ENCODE results near the gene GRAMD1A.

GRAMD1A gene

DNA sequence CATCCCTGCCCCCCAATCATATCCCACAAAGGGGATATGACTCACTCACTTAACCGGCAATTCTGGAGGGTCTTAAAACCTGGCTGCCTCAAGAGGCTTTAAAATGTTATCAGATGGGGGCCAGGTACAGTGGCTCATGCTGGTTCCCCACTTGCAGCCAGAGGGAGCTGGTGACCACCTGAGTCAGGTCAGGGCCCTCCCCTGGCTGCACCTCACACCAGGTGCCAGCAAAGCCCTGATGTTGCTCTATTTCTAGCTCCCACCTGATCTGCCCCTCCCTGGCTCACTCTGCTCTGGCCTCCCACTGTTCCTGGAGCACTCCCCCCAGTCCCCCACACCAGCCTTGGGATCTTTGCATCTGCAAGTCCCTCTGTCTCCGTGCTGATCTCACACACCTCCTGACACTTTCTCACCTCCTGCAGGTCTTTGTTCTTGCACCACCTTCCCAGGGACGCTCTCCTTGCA, 55.6 kb downstream of the GRAMD1A start:
- DNase-seq (ENCODE audit: low spot score) = no peak

DNA sequence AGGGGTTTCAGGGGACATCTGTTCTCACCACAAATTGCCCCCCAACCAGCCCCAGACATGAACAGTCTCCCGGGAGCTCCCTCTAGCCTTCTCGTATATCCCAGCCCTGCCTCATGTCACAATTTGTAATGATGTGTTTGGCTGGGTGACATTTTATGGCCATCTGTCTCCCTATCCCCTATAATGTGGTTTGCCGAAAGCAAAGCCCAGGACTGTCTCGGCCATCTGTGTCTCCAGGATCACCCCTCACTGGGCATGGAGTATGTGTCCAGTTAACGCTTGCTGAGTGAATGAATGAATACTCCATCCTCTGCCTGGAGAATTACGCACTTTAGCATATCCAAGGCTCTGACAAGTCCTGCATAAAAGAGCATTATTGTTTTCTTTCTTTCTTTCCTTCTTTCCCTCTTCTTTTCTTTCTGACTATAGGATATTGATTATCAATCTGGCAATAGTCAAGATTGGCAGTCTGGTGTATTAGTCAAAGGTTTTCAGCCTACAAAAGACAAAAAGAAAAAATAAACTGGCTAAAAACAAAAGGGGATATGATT, 56.5 kb downstream of the GRAMD1A start:
- DNase-seq (ENCODE audit: low spot score) = no peak

DNA sequence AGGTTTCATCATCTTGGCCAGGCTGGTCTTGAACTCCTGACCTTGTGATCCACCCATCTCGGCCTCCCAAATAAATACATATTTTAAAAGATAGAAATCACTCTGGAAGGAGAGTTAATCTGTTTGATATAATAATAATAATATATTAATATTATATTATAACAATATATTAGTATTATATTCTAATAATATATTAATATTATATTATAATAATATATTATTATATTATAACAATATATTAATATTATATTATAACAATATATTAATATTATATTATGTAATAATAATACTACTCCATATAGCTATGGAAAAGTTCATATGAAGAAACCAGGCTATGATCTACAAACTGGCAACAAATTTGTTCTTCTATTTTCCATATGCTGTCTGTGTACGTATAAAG, 58.2 kb downstream of the GRAMD1A start:
- no peak for DNase-seq (ENCODE audit: low spot score)

DNA sequence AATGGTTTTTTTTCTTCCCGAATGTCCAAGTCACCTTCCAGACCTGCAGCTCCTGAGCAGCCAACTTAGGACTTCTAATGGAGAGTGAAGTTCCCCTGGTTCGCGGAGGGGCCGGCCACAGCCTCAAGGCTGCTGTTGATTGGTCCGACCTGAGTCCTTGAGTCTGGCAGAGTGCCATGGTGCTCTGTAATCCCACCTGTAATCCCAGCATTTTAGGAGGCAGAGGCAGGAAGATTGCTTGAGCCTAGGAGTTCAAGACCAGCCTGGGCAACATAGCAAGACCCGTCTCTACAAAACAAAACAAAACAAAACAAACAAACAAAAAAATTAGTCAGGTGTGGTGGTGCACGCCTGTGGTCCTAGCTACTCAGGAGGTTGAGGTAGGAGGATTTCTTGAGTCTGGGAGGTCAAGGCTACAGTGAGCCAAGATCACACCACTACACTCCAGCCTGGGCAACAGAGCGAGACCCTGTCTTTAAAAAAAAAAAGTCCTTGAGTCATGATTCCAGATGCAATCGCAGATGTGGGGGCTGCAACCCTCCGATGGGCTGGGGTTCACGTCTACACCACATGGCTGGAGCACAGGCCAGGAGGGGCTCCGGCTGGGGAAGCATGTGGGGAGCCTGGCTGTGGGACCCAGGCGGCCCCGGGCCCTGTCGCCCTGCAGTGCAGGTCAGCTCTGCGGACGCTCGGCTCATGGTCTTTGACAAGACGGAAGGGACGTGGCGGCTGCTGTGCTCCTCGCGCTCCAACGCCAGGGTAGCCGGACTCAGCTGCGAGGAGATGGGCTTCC, 59.1 kb downstream of the GRAMD1A start:
- no peak for DNase-seq (ENCODE audit: low spot score)

DNA sequence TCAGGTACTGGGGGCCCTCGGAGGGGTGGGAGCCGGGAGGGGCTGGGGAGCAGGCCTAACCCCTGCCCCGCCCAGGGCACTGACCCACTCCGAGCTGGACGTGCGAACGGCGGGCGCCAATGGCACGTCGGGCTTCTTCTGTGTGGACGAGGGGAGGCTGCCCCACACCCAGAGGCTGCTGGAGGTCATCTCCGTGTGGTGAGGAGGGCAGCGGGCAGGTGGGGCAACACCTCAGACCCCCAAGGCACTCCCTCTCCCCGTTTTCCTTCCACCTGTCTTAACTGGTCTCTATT, 59.6 kb downstream of the GRAMD1A start:
- no peak for DNase-seq (ENCODE audit: low spot score)

DNA sequence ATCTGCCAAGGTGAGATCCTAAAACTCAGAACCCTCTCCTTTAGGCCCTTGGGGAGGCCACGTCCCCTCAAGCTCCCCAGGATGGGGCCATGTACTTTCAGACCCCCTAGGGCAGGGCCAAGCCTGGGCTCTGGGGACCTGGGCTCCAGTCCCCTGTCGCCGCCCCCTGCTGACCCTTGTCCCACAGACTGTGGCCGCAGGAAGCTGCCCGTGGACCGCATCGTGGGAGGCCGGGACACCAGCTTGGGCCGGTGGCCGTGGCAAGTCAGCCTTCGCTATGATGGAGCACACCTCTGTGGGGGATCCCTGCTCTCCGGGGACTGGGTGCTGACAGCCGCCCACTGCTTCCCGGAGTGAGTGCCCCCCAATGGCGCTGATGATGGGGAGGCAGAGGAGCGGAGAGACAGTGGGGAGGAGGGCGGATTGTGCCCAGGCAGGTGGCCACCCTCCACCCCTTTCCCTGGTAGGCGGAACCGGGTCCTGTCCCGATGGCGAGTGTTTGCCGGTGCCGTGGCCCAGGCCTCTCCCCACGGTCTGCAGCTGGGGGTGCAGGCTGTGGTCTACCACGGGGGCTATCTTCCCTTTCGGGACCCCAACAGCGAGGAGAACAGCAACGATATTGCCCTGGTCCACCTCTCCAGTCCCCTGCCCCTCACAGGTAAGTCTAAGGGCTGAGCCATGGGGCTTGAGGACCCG, 60.2 kb downstream of the GRAMD1A start:
- DNase-seq (ENCODE audit: low spot score) = no peak

DNA sequence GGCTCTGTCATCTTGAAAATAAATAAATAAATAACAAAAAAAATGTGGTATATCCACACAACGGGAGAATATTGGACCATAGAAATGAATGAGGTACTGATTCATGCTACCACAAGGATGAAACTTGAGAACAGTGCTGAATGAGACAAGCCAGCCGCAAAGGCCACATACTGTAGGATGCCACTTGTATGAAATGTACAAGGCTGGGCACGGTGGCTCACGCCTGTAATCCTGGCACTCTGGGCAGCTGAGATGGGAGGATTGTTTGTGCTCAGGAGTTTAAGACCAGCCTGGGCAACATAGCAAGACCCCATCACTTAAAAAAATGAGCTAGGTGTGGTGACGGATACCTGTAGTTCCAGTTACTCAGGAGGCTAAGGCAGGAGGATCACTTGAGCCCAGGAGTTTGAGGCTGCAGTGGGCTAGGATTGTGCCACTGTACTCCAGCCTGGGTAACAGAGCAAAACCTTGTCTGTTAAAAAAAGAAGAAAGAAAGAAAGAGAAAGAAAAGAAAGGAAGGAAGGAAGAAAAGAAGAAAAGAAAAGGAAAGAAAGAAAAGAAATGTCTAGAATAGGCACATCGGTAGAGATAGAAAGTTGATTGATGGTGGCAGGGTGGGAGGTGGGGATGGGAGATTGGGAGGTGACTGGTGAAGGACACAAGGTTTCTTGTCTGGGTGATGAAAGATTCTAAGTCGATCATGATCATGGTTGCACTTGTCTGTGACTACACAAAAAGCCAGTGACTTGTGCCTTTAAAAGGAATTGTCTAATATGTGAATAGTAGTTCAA, 61.7 kb downstream of the GRAMD1A start:
- DNase-seq (ENCODE audit: low spot score) = no peak

DNA sequence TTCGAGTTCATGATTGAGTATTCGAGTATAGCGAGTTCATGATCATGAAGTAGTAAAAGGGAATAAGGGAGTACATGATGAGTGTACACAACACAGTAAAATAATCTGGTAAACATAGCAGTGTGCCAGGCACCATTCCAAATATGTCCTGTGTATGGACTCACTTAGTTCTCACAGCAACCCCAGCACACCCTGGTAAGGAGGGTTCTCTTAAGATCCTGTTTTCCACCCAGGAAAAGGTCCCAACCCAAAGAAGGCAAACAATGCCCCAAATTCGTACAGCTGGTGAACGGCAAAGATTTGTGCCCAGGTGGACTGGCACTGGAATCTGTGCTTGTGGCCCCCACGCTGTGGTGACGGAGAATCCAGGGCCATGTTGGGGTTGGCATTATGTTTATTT, 62.8 kb downstream of the GRAMD1A start:
- no peak for DNase-seq (ENCODE audit: low spot score)

DNA sequence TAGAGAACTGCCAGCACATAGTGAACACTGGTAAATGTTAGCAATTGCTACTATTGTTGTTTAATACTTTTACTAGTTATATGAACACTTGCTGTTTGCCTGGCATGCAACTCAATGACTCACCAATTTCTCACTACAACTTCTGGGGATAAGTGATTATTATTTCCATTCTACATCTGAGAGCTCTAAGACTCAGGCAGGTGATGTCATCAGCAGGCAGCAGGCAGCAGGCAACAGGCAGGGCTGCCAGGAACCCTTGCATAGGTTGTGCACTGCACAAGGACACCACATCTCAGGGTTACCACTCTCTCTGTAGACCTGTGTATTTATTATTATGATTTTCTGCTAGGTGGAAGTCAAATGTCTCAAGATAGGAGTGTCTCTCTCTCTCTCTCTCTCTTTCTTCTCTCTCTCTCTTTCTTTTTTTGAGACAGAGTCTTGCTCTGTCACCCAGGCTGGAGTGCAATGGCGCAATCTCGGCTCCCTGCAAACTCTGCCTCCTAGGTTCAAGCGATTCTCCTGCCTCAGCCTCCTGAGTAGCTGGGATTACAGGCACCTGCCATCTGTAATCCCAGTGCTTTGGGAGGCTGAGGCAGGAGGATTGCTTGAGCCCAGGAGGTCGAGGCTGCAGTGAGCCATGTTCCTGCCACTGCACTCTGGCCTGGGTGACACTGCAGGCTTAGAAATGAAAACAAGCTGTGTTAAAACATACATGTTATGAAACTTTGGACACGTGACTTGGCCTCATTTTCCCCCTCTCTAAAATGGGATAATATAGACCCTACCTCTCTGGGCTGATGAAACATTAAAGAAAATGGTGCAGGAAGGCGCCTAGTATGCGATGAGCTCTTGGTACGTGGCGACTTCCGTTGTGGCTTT, 64.1 kb downstream of the GRAMD1A start:
- peak; percentile 75 for DNase-seq (ENCODE audit: low spot score)

DNA sequence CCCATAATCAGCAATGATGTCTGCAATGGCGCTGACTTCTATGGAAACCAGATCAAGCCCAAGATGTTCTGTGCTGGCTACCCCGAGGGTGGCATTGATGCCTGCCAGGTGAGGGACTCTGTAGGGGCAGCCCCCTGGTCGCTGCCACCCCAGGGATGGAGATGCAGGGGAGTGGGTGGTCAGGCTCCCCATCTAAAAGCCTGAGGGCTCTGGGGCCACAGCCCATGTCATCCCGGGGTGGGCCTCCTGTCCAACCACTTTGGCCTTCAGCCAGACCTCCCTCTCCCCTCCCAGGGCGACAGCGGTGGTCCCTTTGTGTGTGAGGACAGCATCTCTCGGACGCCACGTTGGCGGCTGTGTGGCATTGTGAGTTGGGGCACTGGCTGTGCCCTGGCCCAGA, 65.5 kb downstream of the GRAMD1A start:
- DNase-seq (ENCODE audit: low spot score) = no peak

DNA sequence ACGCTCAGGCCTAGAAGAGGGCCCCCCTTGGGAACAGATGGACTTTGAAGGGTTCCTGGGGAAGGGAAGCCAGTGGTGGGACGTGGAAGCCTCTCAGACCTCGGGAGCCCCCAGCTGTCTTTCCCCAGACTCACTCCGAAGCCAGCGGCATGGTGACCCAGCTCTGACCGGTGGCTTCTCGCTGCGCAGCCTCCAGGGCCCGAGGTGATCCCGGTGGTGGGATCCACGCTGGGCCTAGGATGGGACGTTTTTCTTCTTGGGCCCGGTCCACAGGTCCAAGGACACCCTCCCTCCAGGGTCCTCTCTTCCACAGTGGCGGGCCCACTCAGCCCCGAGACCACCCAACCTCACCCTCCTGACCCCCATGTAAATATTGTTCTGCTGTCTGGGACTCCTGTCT, 66.0 kb downstream of the GRAMD1A start:
- no peak for DNase-seq (ENCODE audit: low spot score)

DNA sequence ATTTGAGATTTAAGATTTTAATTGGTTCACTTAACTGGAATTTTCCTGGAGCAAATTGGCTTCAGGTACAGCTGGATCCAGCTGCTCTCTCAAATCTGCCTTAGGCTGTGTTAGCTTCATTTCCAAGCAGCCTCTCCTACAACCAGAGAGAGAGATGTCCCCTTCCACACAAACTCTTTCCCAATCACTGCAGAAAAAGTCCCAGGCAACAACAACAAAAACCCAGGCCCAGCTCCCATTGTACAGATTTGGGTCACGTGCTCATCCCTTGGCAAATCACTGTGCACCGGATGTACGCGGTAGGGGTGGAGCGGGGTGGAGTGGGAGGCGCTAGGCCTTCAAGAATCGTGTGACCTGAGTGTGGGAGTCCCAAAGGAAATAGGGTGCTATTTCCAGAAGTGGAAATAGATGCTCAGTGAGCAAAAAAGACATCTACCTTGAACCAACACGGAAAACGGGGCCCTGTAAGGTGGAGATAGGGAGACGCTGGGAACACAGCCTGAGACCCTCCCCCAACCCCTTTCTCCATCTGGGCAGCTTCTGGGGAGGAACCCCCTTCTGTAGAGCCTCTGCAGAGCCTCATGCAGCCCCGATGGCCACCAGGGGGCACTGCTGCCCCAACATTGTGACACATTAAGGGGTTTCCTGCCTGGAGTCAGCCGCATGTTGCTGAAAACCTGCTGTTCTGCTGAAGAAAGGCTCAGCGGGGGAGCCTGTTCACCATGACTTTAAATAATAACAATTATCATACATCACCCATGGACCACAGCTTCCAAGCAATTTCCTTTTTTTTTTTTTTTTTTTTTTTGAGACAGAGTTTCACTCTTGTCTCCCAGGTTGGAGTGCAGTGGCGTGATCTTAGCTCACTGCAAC, 66.8 kb downstream of the GRAMD1A start:
- peak; percentile 92 for DNase-seq (ENCODE audit: low spot score)

DNA sequence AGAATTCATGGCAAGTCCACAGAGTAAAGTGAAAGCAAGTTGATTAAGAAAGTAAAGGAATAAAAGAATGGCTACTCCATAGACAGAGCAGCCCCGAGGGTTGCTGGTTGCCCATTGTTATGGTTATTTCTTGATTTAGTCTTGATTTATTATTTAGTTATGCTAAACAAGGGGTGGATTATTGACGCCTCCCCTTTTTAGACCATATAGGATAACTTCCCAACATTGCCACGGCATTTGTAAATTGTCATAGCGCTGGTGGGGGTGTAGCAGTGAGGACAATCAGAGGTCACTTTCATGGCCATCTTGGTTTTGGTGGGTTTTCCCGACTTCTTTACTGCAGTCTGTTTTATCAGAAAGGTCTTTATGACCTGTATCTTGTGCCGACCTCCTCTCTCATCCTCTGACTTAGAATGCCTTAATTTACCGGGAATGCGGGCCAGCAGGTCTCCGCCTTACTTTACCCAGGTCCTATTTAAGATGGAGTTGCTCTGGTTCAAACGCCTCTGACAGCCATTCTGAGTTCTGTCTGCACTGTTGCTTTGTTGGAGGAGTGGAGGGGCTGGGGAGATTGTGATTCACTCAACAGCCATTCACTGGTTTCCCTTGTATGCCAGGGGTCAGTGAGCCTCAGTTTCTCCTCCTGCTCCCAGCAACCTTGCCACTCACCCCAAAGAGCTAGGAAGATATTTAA, 69.0 kb downstream of the GRAMD1A start:
- no peak for DNase-seq (ENCODE audit: low spot score)

DNA sequence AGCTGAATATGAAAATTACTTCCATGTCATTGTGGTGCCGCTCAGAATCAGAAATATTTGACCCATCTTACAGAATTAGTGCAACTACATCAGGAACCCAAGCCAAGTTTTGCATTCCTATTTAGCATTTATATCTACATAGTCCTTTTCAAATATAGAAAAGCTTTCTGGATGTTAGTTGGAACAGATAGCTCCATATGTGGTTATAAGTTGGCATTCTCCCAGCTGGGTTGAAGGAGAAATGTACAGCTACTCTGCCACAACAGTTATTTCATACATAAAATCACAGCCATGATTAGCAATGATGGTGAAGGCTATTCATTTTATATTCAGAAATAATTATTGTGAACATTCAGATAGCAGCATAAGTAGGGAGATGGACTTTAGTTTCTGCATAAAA, 69.6 kb downstream of the GRAMD1A start:
- DNase-seq (ENCODE audit: low spot score) = no peak

DNA sequence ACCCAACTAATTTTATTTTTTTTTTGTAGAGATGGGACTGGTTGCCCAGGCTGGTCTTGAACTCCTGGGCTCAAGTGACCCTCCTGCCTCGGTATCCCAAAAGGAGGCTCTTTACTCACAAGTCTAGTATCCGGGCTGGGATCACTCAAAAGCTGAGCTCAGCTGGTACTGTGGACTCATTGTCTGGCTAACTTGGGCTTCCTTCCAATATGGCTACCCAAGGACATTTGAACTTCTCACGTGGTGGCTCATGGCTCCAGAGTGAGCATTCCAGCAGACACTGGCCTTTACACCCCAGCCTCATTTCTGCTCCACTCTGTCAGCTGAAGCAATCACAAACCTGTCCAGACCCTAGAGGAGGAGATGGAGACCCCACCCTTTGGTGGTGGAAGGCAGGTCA, 70.3 kb downstream of the GRAMD1A start:
- no peak for DNase-seq (ENCODE audit: low spot score)

DNA sequence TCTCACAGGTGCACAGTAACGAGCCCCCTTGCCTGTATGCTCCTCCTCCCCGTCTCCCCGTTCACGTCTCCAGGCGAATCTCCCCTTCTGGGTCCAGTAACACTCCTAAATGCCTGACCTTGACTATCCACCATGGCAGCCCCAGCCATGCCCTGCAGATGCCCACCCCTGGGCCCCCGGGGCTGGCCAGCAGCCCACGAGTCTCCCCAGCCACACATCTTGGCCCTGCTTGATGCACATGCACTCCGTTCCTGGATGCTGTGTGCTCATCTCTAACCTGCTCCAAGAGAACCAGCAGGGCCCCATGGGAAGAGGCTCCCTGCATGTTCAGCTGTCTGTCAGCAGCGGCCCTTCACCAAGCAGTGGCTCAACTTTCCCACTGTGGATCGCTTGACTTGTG, 73.4 kb downstream of the GRAMD1A start:
- no peak for DNase-seq (ENCODE audit: low spot score)

DNA sequence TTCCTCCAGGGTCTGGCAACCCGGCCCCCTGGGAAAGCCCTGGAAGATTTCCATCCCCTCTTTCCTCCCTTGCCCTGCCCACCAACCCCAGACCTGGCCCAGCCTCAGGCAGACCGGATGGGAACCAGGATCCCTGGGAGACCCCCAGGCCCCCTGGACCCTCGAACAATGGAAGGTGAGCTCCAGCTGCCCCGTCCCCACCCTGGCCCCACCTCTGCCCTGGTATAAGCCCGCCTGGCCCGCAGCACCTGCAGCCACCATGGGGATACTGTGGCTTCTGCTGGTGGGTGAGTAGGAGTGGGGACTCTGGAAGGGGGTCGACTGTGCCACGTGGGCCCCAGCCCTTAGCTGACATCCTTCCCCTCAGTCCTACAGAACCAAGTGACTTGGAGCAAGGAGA, 73.8 kb downstream of the GRAMD1A start:
- DNase-seq (ENCODE audit: low spot score) = no peak

DNA sequence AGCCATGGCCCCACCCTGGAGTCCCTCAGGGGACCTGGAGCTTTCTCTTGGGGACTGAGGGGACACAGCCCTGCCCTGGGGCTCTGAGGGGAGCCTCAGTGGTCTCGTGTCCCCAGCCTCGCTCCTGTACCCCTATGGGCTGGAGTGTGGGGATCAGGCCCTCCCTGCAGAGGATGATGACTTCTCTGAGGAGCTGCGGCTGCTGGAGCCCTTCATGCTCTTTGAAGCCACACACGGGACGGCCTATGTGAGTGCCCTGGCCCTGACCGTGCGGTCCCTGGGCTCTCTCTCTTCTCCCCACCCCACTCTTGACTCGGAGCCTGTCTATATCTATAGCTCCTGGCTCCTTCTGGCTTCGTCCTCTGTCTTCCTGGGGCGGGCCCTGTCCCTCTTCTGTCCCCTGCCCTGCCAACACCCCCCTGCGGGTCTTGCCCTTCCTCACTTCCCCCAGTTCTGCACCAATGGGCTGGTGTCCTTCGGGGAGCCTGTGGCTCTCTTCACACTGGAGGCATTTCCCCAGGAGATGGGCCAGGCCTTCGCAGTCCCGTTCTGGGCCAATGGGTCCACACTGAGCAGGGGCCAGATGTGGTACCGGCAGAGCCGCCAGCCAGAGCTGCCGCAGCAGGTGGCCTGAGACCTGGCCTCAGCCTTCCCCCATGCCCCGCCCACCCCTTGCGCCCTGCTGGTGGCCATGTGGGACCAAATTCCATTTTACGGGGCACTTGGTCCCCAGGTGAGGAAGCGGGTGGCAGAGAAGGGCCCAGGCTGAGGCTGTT, 74.5 kb downstream of the GRAMD1A start:
- DNase-seq (ENCODE audit: low spot score) = no peak
